ENCODE measurements around the gene PWWP2A. TPM values are rescaled to one million over a fixed set of nuclear protein-coding genes. Genes with fewer than 3 reads are reported as not detected.

PWWP2A gene
- total RNA-seq, 4 donors from 2014 or later = 18.3 to 34.7 (median 28.8) TPM

GRCh38 chr5:160092960-160093707 is 26.1 kb downstream of the PWWP2A start:
- H3K4me3 ChIP-seq = no peak overlapping the region
- no peaks in the 10 kb centered on the region for H3K27me3 ChIP-seq
- WGBS, 2 donors (ENCODE audit: low coverage in 1 of 2) = 94 to 97% methylated on average over 4 to 10 of the region's 11 CpGs
- peaks cover 0 to 7% (median 0%) of the 10 kb centered on the region in 3 donors for H3K4me1 ChIP-seq
- H3K27ac ChIP-seq = no peak overlapping the region
- ATAC-seq = no peak
- peaks cover 0 to 32% of the 10 kb centered on the region in 2 donors for H3K36me3 ChIP-seq
- TF ChIP-seq CTCF (IDR thresholded peaks at IDR 0.05) (no peak), POLR2A (IDR thresholded peaks at IDR 0.05) (no peak), EP300 (IDR thresholded peaks at IDR 0.05) (no peak), POLR2AphosphoS5 (IDR thresholded peaks at IDR 0.05) (no peak)
- H3K9me3 ChIP-seq = no peaks in the 10 kb centered on the region

GRCh38 chr5:160092514-160092913 is 26.7 kb downstream of the PWWP2A start:
- H3K4me1 ChIP-seq = peaks cover 0 to under 1% (median 0%) of the 10 kb centered on the region in 3 donors
- H3K9me3 ChIP-seq = no peaks in the 10 kb centered on the region
- H3K27ac ChIP-seq = no peak overlapping the region
- no peaks in the 10 kb centered on the region for H3K27me3 ChIP-seq
- TF ChIP-seq POLR2A (IDR thresholded peaks at IDR 0.05) (no peak), CTCF (IDR thresholded peaks at IDR 0.05) (no peak), POLR2AphosphoS5 (IDR thresholded peaks at IDR 0.05) (no peak), EP300 (IDR thresholded peaks at IDR 0.05) (no peak)
- H3K36me3 ChIP-seq = peaks cover 0 to 32% of the 10 kb centered on the region in 2 donors
- no peak overlapping the region for H3K4me3 ChIP-seq
- 80 to 91% methylated on average over 7 of the region's 7 CpGs for WGBS, 2 donors (ENCODE audit: low coverage in 1 of 2)
- no peak for ATAC-seq

GRCh38 chr5:160090059-160090458 is 29.2 kb downstream of the PWWP2A start:
- H3K4me3 ChIP-seq = no peak overlapping the region
- H3K27me3 ChIP-seq = no peaks in the 10 kb centered on the region
- H3K36me3 ChIP-seq = peaks cover 0 to 29% of the 10 kb centered on the region in 2 donors
- 75% methylated on average over 1 of the region's 1 CpG for WGBS, 2 donors (ENCODE audit: low coverage in 1 of 2)
- no peaks in the 10 kb centered on the region for H3K4me1 ChIP-seq
- ATAC-seq = no peak
- TF ChIP-seq EP300 (IDR thresholded peaks at IDR 0.05) = no peak
- TF ChIP-seq POLR2AphosphoS5 (IDR thresholded peaks at IDR 0.05) = no peak
- no peak for TF ChIP-seq CTCF (IDR thresholded peaks at IDR 0.05)
- TF ChIP-seq POLR2A (IDR thresholded peaks at IDR 0.05) = no peak
- H3K9me3 ChIP-seq = no peaks in the 10 kb centered on the region
- H3K27ac ChIP-seq = no peak overlapping the region

- H3K27ac ChIP-seq = no peak overlapping the region
- TF ChIP-seq POLR2A (IDR thresholded peaks at IDR 0.05) = no peak
- TF ChIP-seq EP300 (IDR thresholded peaks at IDR 0.05) = no peak
- TF ChIP-seq POLR2AphosphoS5 (IDR thresholded peaks at IDR 0.05) = no peak
- no peak for TF ChIP-seq CTCF (IDR thresholded peaks at IDR 0.05)
These were observed 29.7 kb downstream of the PWWP2A start for GRCh38 chr5:160089531-160089930.

GRCh38 chr5:160088805-160089204 is 30.4 kb downstream of the PWWP2A start:
- no peak overlapping the region for H3K27ac ChIP-seq
- TF ChIP-seq POLR2A (IDR thresholded peaks at IDR 0.05) (no peak), CTCF (IDR thresholded peaks at IDR 0.05) (no peak), POLR2AphosphoS5 (IDR thresholded peaks at IDR 0.05) (no peak), EP300 (IDR thresholded peaks at IDR 0.05) (no peak)
- no peaks in the 10 kb centered on the region for H3K27me3 ChIP-seq
- 67 to 78% methylated on average over 1 of the region's 1 CpG for WGBS, 2 donors (ENCODE audit: low coverage in 1 of 2)
- H3K36me3 ChIP-seq = peaks cover 0 to 27% of the 10 kb centered on the region in 2 donors
- H3K9me3 ChIP-seq = no peaks in the 10 kb centered on the region
- H3K4me3 ChIP-seq = no peak overlapping the region
- no peak for ATAC-seq
- peaks cover 0 to under 1% (median 0%) of the 10 kb centered on the region in 3 donors for H3K4me1 ChIP-seq

More at GRCh38 chr5:160089531-160089930, 29.7 kb downstream of the PWWP2A start:
- peaks cover 0 to 29% of the 10 kb centered on the region in 2 donors for H3K36me3 ChIP-seq
- 84 to 85% methylated on average over 2 of the region's 2 CpGs for WGBS, 2 donors (ENCODE audit: low coverage in 1 of 2)
- H3K27me3 ChIP-seq = no peaks in the 10 kb centered on the region
- H3K4me3 ChIP-seq = no peak overlapping the region
- no peaks in the 10 kb centered on the region for H3K4me1 ChIP-seq
- no peak for ATAC-seq
- no peaks in the 10 kb centered on the region for H3K9me3 ChIP-seq
